Esophagus muscularis mucosa (tissue), 4 donors: ENCODE data around the gene ADAMTS18. TPM values are rescaled to one million over a fixed set of nuclear protein-coding genes. Genes with fewer than 3 reads are reported as not detected.

ENCODE experiments used
- DNase-seq: peaks from one replicate; pipeline ENCODE4 v3.0.0-alpha.2; 2017; ENCODE audit errors: extremely low spot score
- H3K27ac ChIP-seq, 4 donors: fragments of 200-600 bp; sonication (generic); replicated peaks in 1 of 4; 1 replicate in 3 of 4; 2 replicates in 1 of 4; pipeline ENCODE4 v1.5.1; 2016 to 2019; ENCODE audit warnings: mild to moderate bottlenecking in 1 of 4
- H3K27me3 ChIP-seq, 4 donors: fragments of 200-600 bp; sonication (generic); one replicate each; pipeline versions ENCODE4 v1.5.1 to v1.6.0; 2016 to 2019
- H3K36me3 ChIP-seq, 4 donors: fragments of 200-600 bp; sonication (generic); one replicate each; pipeline ENCODE4 v1.5.1; 2016 to 2019
- H3K4me1 ChIP-seq, 4 donors: fragments of 200-600 bp; sonication (generic); one replicate each; pipeline ENCODE4 v1.5.1; 2016 to 2019
- H3K4me3 ChIP-seq, 4 donors: fragments of 200-600 bp; sonication (generic); 1 replicate in 2 of 4; 2 replicates in 2 of 4; pipeline ENCODE4 v1.5.1; 2016 to 2019; ENCODE audit warnings: mild to moderate bottlenecking in 4 of 4, moderate library complexity in 1 of 4
- H3K9me3 ChIP-seq, 4 donors: fragments of 200-600 bp; sonication (generic); 1 replicate in 3 of 4; 2 replicates in 1 of 4; pipeline ENCODE4 v1.5.1; 2016 to 2019
- EP300 ChIP-seq: sonication (generic); formaldehyde crosslinking; IDR thresholded peaks from one replicate; pipeline ENCODE4 v1.6.1; 2017; ENCODE audit warnings: antibody characterized with exemption
- POLR2A ChIP-seq: fragments of 450-650 bp; IDR thresholded peaks from one replicate; pipeline ENCODE4 v1.6.1; 2017; ENCODE audit warnings: antibody characterized with exemption, moderate library complexity, mild to moderate bottlenecking, low read depth
- POLR2AphosphoS5 ChIP-seq, 2 donors: sonication (generic); formaldehyde crosslinking; IDR thresholded peaks; one replicate each; pipeline ENCODE4 v1.6.1; 2017; ENCODE audit warnings: antibody characterized with exemption in 2 of 2
- WGBS: methylation state at CpG from one replicate; pipeline ENCODE4 v1.1.5; 2018; 5-methylcytosine and 5-hydroxymethylcytosine counted together
- intact Hi-C: fragments of 100-400 bp; cut with DNase I; formaldehyde crosslinking; loops from one replicate; pipeline ENCODE4 v1.15.1; 2023
- total RNA-seq, 4 donors: library from RNA; depleted of rRNA; stranded (reverse); fragments of >200 nt; gene quantifications; one replicate each; pipeline versions ENCODE4 v1.1.0 to v1.2.1, GENCODE V29; 2016
- TF ChIP-seq, protein P1 (sequence below), 3 experiments: fragments of 200-600 bp in 2 of 3; fragments of 450-650 bp in 1 of 3; sonication (generic) in 2 of 3; IDR thresholded peaks; one replicate each; pipeline ENCODE4 v1.5.1; 2017 to 2019; ENCODE audit warnings: antibody characterized with exemption in 3 of 3, mild to moderate bottlenecking in 2 of 3, moderate library complexity in 1 of 3

The ADAMTS18 gene
- total RNA-seq, 4 donors from 2014 or later: 0.45 TPM; not detected in 3

DNA sequence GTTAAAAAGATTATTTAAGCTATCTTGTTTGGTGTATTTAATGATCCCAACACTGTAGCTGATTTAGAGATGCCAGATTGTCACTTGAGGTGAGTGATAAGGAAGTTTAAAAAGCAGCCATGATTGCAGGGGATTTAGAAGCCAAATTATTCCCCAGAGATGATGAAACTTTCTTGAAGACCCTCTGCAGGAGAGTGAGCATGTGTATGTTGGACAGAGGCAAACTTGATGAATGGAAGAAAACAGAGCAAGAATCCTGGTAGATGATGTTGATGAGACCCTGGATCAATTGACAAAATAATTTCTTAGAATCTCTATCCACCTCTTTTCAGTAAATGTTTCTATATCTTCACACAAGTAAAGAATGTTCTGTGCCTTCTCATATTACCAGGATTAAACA lies 14.4 kb upstream of the ADAMTS18 start:
- H3K36me3 ChIP-seq: no peaks in the 10 kb centered on the region
- peaks cover 0 to 5% (median 0%) of the 10 kb centered on the region in 4 donors for H3K27me3 ChIP-seq
- intact Hi-C loops: no loop called here

DNA sequence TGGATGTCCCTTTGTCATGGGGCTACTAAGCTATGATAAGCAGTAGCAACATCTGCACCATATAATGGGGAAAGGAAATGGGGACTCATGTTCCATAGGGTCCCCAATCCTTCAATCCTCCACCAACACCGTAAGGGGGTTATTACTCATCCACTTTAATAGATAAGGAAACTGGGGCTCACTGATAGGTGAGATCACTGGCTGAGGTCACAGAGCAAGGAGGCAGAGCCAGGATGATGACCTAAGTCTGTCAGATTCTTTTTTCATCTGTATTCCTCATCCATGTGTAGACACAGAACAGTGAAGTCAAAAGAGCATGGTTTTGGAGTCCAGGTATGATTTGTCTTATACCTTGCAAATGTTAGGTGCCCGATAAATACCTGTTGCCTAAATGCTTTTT lies 10.5 kb upstream of the ADAMTS18 start:
- no peak overlapping the region for H3K4me3 ChIP-seq
- peaks cover 0 to 20% (median 0%) of the 10 kb centered on the region in 4 donors for H3K27me3 ChIP-seq
- 83% methylated on average over 2 of the region's 2 CpGs for WGBS

More for the DNA sequence above, 14.4 kb upstream of the ADAMTS18 start:
- DNase-seq: no peak
- H3K4me1 ChIP-seq: no peaks in the 10 kb centered on the region
- no peaks in the 10 kb centered on the region for H3K9me3 ChIP-seq
- H3K4me3 ChIP-seq: no peak overlapping the region
- no peak for TF ChIP-seq POLR2A
- no peak for TF ChIP-seq EP300
- TF ChIP-seq, protein P1, sequence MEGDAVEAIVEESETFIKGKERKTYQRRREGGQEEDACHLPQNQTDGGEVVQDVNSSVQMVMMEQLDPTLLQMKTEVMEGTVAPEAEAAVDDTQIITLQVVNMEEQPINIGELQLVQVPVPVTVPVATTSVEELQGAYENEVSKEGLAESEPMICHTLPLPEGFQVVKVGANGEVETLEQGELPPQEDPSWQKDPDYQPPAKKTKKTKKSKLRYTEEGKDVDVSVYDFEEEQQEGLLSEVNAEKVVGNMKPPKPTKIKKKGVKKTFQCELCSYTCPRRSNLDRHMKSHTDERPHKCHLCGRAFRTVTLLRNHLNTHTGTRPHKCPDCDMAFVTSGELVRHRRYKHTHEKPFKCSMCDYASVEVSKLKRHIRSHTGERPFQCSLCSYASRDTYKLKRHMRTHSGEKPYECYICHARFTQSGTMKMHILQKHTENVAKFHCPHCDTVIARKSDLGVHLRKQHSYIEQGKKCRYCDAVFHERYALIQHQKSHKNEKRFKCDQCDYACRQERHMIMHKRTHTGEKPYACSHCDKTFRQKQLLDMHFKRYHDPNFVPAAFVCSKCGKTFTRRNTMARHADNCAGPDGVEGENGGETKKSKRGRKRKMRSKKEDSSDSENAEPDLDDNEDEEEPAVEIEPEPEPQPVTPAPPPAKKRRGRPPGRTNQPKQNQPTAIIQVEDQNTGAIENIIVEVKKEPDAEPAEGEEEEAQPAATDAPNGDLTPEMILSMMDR (IDR thresholded peaks at IDR 0.05): no peak
- no peak for TF ChIP-seq POLR2AphosphoS5 (IDR thresholded peaks at IDR 0.05)
- H3K27ac ChIP-seq: no peak overlapping the region

DNA sequence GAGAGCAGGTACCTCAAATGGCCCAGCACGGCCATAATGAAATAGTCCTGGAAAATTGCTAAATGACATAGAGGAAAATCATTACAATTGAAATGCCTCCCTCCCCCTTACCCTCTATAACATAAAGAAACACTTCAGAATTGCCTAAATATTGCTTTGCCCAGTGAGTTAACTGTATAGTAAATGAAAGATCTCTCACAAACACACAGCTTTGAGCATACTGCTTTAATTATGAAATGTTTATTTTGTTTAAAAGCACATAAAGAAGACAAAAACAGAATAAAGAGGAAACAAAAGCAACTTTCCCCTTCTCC lies 9.3 kb upstream of the ADAMTS18 start:
- Histone ChIP-seq H3K27ac (no peak overlapping the region), H3K4me3 (no peak overlapping the region), H3K36me3 (no peaks in the 10 kb centered on the region), H3K4me1 (no peaks in the 10 kb centered on the region), H3K27me3 (peaks cover 0 to 20% (median 0%) of the 10 kb centered on the region in 4 donors), H3K9me3 (no peaks in the 10 kb centered on the region)
- WGBS: 13% methylated on average over 1 of the region's 1 CpG
- DNase-seq: no peak
- TF ChIP-seq POLR2AphosphoS5 (IDR thresholded peaks at IDR 0.05): no peak
- TF ChIP-seq POLR2A: no peak
- TF ChIP-seq EP300: no peak
- TF ChIP-seq, protein P1 (IDR thresholded peaks at IDR 0.05): no peak
- intact Hi-C loops: no loop called here

More for the DNA sequence above, 10.5 kb upstream of the ADAMTS18 start:
- Histone ChIP-seq H3K36me3 (no peaks in the 10 kb centered on the region), H3K4me1 (no peaks in the 10 kb centered on the region), H3K27ac (no peak overlapping the region), H3K9me3 (no peaks in the 10 kb centered on the region)
- no peak for DNase-seq
- TF ChIP-seq, protein P1 (IDR thresholded peaks at IDR 0.05): no peak
- TF ChIP-seq POLR2A: no peak
- TF ChIP-seq POLR2AphosphoS5 (IDR thresholded peaks at IDR 0.05): no peak
- no peak for TF ChIP-seq EP300
- intact Hi-C loops: no loop called here

DNA sequence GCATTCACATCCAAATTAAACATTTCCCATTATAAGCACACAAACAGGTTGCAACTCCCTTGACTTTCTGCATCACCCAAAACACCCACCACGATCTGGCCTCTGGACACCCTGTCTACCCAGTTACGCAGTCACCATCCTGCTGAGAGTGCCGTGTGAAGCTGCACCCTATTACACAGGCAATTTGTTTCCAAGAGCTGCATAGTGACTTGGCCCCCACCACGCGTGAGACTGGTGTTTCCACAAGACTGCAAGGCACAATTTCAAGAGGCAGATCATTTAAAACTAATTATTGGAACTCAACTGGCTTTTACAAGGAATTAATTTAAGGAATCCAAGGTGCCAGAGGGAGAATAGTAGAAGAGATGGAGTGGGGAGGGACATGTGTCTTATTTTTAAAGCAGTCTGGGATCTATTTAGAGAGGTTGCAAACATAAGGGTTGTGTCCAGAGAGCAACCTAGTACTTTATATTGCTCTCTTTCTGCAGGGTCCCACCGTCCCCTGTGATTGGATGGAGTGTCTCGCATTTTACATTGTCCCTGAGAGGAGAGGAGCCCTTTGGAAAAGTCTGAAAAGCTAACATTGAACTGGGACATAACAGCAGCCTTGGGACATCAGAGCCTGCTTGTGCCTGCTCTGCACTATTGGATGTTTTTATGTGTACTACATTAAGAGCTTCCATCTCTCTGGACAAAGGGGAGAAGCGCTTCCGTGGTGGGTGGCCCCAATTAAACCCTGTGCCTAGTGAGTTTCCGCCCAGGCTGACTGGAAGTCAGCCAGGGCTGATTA lies 8.7 kb upstream of the ADAMTS18 start:
- no peak for DNase-seq
- Histone ChIP-seq H3K27me3 (peaks cover 0 to 20% (median 0%) of the 10 kb centered on the region in 4 donors), H3K4me1 (no peaks in the 10 kb centered on the region), H3K4me3 (no peak overlapping the region), H3K27ac (no peak overlapping the region), H3K36me3 (no peaks in the 10 kb centered on the region), H3K9me3 (no peaks in the 10 kb centered on the region)
- WGBS: 72% methylated on average over 10 of the region's 10 CpGs
- intact Hi-C loops: no loop called here
- TF ChIP-seq EP300 (no peak), POLR2A (no peak), POLR2AphosphoS5 (IDR thresholded peaks at IDR 0.05) (no peak)
- TF ChIP-seq, protein P1 (IDR thresholded peaks at IDR 0.05): no peak

DNA sequence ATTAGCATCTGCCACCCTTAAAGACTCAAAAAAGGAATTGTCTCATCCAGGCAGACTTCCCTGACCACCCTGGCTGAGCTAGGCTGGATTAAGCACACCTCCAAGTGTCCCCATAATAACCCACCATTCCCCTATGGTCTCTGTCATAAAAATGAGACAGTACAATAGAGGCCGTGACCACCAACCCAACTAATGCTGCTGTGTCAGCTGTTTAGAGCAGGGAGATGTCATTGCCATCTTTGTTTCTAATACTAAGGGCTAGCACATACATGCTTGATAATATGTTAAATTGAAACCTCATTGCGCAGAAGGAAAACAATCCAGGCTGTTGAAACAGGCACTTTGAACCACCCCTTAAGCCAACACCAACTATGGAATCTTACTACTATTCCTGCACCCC lies 7.2 kb upstream of the ADAMTS18 start:
- TF ChIP-seq EP300 (no peak), POLR2A (no peak), POLR2AphosphoS5 (IDR thresholded peaks at IDR 0.05) (no peak)
- TF ChIP-seq, protein P1 (IDR thresholded peaks at IDR 0.05): no peak
- Histone ChIP-seq H3K4me1 (no peaks in the 10 kb centered on the region), H3K9me3 (no peaks in the 10 kb centered on the region), H3K4me3 (no peak overlapping the region), H3K27ac (no peak overlapping the region), H3K27me3 (peaks cover 0 to 26% (median 0%) of the 10 kb centered on the region in 4 donors), H3K36me3 (no peaks in the 10 kb centered on the region)
- intact Hi-C loops: no loop called here
- 89% methylated on average over 2 of the region's 2 CpGs for WGBS
- DNase-seq: no peak
